GM12873 (cell line): ENCODE results near the gene MRPL51.

Experiments used
- CTCF ChIP-seq: IDR thresholded peaks from 2 replicates; pipeline ENCODE4 v1.5.1; 2012; ENCODE audit warnings: low read depth, mild to moderate bottlenecking, moderate library complexity, low read length, control low read depth; ENCODE audit not compliant: insufficient read depth; ENCODE audit errors: missing control alignments

The MRPL51 gene

DNA sequence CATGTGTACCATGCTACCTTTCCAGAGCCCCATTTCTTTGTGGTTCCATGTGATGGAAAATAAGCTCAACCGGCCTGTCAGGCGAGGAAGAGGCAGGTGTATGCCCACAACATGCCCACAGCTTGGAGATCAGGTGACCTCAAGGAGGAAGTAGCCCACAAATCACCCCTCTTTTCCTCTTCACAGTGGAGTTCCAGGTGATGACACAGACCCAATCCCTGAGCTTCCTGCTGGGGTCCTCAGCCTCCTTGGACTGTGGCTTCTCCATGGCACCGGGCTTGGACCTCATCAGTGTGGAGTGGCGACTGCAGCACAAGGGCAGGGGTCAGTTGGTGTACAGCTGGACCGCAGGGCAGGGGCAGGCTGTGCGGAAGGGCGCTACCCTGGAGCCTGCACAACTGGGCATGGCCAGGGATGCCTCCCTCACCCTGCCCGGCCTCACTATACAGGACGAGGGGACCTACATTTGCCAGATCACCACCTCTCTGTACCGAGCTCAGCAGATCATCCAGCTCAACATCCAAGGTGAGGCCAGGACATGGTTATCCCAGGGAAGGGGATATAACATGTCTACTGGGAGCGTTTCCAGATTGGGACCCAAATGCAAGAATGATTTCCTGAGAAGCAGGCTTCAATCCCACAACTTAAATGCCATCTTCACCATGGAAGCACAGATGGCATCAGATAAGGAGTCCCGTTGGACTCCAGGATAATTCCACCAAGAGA lies 35.7 kb downstream of the MRPL51 start:
- no peak for TF ChIP-seq CTCF

DNA sequence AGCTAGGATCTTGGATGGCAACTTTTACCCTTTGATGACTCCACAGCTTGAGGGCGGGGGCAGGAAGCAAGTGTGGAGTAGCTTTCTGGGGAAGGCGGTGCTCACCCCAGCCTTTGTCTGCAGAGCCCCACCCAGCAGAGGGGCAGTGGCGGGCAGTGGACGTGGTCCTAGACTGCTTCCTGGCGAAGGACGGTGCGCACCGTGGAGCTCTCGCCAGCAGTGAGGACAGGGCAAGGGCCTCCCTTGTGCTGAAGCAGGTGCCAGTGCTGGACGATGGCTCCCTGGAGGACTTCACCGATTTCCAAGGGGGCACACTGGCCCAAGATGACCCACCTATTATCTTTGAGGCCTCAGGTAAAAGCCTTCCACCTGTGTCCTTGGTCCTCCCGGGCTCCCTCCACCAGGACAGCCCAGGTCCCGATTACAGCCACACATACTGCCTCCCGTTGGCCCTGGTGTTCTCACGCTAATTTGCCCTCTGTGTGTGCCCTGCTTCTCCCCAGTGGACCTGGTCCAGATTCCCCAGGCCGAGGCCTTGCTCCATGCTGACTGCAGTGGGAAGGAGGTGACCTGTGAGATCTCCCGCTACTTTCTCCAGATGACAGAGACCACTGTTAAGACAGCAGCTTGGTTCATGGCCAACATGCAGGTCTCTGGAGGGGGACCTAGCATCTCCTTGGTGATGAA lies 40.0 kb downstream of the MRPL51 start:
- no peak for TF ChIP-seq CTCF

DNA sequence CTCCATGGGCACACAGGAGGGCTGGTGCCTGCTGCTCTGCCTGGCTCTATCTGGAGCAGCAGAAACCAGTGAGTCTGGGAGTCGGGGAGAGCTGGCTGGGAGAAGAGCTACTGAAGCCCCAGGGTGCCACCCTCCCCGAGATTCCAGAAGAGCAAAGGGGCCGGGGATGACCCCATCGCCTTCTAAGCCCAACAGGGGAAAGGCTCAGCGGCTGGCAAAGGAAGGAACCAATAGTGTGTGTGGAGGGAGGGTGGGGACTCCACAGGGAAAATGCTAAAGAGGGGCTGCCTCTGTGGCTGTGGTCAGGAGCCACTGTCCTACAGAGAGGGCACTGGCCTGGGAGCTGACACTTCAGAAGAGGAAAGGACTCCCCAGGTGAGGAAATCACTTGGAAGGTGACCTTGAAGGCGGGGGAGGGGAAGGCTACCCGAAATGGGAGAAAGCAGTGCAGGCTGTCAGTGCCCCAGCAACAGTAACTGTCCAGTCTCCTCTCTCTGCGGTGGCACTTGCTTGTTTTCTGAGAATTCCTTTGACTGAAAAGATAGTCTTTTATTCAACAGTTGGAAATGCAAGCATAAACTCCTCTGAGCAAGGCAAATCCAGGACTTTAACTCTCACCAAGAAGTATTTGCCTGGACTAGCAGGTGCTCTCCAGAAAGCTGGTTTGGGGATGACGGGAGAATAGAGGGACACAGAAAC lies 40.7 kb downstream of the MRPL51 start:
- TF ChIP-seq CTCF = no peak

GRCh38 chr12:6451348-6452244 lies 41.5 kb downstream of the MRPL51 start, which contains the start of gene TAPBPL:
Gene TAPBPL, plus strand, starts transcription at chr12:6452042. Its CDS starts 207 bp downstream, at chr12:6452249.
- TF ChIP-seq CTCF = no peak

DNA sequence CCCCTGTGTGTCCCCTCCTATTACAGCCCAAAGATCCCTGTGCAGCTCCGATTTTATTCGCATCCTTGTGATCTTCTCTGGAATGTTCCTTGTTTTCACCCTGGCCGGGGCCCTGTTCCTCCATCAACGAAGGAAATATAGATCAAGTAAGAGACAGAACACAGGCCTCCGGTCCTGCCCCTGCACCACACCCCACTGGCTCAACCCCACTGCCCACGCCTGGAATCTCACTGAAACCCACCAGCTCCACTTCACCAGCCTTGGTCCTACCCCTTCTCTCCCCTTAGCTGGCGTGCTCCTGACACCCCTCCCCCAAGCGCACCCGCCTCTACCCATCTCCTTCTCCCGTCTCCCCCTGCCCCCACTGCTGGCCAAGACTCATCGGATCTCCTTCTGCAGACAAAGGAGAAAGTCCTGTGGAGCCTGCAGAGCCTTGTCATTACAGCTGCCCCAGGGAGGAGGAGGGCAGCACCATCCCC lies 42.2 kb downstream of the MRPL51 start:
- no peak for TF ChIP-seq CTCF

DNA sequence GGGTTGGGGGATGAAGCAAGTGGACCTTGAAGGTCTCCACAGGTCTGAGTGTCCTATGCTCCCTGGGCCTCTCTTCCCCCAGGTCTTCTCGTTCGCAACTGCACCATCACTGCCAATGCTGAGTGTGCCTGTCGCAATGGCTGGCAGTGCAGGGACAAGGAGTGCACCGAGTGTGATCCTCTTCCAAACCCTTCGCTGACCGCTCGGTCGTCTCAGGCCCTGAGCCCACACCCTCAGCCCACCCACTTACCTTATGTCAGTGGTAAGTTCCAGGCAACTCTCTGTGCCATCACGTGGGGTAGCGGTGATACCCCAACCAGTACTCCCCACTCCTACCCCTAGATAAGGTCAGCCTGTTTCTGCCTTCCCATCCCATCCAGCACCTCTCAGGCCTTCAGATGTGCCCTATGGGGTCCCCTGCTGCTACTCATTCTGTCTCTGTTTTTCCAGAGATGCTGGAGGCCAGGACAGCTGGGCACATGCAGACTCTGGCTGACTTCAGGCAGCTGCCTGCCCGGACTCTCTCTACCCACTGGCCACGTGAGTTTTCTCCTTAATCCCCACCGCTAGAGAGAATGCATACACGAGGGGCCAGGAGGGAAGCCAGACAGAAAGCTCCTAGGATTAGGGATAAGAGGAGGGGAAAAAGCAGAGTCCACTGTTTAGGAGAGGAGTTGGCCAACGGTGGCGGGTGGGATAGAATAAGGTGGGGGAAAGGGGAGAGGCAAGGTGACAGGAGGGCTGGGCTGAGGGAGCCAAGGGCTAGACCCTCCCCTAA lies 42.8 kb downstream of the MRPL51 start:
- TF ChIP-seq CTCF = no peak
